Stimulated activated CD4-positive, alpha-beta T cell treated with anti-CD3 and anti-CD28 coated beads, Interleukin-4, amount 100 ng/mL, for 48 hours (primary cell): ENCODE measurements around the gene TKTL1.

Source experiments
- DNase-seq, 2 donors: peaks; one replicate each; pipeline ENCODE4 v3.0.0-alpha.2; 2020; ENCODE audit warnings: low read depth in 2 of 2

The TKTL1 gene

DNA sequence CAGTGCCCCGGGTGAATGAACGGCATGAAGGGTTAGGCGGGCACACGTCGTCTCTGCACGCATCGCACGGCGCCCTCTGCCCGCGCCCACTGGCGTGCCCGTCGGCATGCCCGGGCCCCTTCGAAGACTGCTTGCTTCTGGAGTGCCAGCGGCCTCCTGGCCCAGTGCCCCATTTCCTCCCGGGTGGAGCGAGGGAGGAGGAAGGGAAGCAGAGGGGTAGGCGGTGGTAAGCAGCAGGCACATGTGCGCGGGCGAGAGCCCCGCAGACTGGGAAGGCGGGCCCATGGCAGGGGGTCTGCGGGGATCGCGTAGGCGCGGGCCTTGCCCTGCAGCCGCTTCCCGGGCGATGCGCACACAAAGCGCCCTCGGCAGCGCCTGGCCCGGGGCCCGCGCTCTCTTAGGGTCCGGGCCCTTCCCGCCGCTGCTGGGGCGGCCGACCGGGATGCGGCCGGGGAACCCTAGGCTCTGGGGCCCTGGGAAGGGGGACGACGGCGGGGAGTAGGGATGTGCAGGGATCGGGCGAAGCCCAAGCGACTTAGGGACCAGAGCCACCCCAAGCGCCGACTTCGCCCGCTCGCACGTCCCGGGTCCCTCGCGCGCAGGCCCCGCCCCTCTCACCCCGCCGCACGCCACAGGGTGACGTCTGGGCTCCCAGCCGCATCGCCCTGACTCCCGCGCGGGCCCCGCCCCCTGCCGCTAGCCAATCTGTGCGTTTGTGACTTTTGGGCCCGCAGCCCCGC, 82.6 kb downstream of the TKTL1 start:
- no peak for DNase-seq

DNA sequence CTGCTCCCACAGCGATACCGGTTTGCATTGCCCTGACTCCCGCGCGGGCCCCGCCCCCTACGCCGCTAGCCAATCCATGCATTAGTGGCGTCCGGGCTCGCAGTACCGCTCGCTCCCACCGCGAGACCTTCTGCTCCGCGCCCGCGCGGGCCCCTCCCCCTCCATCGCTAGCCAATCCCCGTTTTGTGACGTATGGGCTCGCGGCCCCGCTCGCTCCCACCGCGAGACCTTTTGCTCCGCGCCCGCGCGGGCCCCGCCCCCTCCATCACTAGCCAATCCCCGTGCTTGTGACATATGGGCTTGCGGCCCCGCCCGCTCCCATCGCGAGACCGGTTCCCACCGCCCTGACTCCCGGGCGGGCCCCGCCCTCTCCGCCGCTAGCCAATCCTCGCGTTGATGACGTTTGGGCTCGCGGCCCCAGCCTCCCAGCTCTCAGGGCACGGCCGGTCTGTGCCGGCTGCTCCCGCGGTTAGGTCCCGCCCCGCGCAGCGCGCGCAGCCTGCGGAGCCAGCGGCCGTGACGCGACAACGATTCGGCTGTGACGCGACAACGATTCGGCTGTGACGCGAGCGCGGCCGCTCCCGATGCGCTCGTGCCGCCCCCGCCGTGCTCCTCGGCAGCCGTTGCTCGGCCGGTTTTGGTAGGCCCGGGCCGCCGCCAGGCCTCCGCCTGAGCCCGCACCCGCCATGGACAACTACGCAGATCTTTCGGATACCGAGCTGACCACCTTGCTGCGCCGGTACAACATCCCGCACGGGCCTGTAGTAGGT, 83.4 kb downstream of the TKTL1 start, which contains the start of gene EMD:
TSS of gene EMD (plus strand) at position 497 of the 770 bp plus-strand sequence. CDS start at position 687, 190 bp downstream.
- DNase-seq: peak; percentile 90 to 93

DNA sequence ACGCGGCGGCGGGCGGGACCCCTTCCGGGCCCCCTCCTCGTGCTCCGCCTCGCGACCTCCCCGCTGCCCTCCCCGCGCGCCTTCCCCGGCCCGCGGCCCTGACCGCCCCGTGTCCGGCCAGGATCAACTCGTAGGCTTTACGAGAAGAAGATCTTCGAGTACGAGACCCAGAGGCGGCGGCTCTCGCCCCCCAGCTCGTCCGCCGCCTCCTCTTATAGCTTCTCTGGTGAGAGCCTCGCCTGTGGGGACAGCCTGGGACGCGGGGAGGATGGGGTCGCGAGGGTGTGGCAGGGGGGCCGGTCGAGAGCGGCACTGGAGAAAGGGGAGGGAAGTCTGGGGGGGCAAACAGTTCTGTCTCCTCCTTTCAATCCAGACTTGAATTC, 84.0 kb downstream of the TKTL1 start:
- no peak for DNase-seq
